Mucosa of descending colon (tissue), 3 donors: ENCODE results near the gene TGFBR3. TPM values are rescaled to one million over a fixed set of nuclear protein-coding genes. Genes with fewer than 3 reads are reported as not detected.
A peak's percentile ranks its signal among the peaks of the same experiment; 100 is the strongest.

Experiments
- ATAC-seq: fragments of 200-7000 bp; cut with Tn5 transposase; one replicate; pipeline ENCODE4 v1.9.1; 2020; ENCODE audit warnings: mild to moderate bottlenecking, moderate library complexity
- DNase-seq, 3 donors: peaks; one replicate each; pipeline ENCODE4 v3.0.0-alpha.2; 2020
- H3K36me3 ChIP-seq: fragments of 200-600 bp; one replicate; pipeline ENCODE4 v1.8.0; 2021; ENCODE audit warnings: low read depth, mild to moderate bottlenecking
- H3K4me1 ChIP-seq: fragments of 200-600 bp; one replicate; pipeline ENCODE4 v1.8.0; 2021; ENCODE audit warnings: low read depth, mild to moderate bottlenecking
- H3K4me3 ChIP-seq: fragments of 200-600 bp; one replicate; pipeline ENCODE4 v1.8.0; 2021; ENCODE audit warnings: mild to moderate bottlenecking
- H3K9me3 ChIP-seq: fragments of 200-600 bp; one replicate; pipeline ENCODE4 v1.8.0; 2021; ENCODE audit warnings: mild to moderate bottlenecking
- CTCF ChIP-seq: fragments of 200-600 bp; IDR thresholded peaks from one replicate; pipeline ENCODE4 v1.8.0; 2022; ENCODE audit warnings: antibody characterized with exemption, mild to moderate bottlenecking
- intact Hi-C, 2 donors: fragments of 100-400 bp; cut with DNase I in 1 of 2; cut with micrococcal nuclease in 1 of 2; formaldehyde crosslinking; loops; one replicate each; pipeline versions ENCODE4 v1.11.0 to v1.11.1; 2022; cut with DNase I, micrococcal nuclease
- total RNA-seq, 3 donors: library from RNA; stranded (reverse); fragmentation: NEBNext Ultra II Directional in 2 of 3; extraction: Animal tissue kit (Norgen Biotek cat#: 25700) in 2 of 3; gene quantifications; one replicate each; pipeline versions ENCODE4 v1.2.1 to v1.2.4, GENCODE V29; 2021 to 2023
- donor health status: DM: no; HTN: no; CAD: no; lungs with moderate emphysema.
- donor health status: DM: no; HTN: no; CAD: no.
- donor health status: DM: no; HTN: yes; CAD: no.

Gene TGFBR3
- total RNA-seq, 3 donors from 2014 or later, result 11.6 to 89.7 (median 21.1) TPM

GRCh38 chr1:91752324-91752723 lies 133.6 kb downstream of the TGFBR3 start:
- no peaks in the 10 kb centered on the region for H3K4me1 ChIP-seq
- intact Hi-C loops, result no loop called here
- no peak for ATAC-seq

GRCh38 chr1:91751275-91751674 lies 134.7 kb downstream of the TGFBR3 start:
- ATAC-seq (peak; percentile 55), DNase-seq (no peak)
- no peak overlapping the region for H3K4me3 ChIP-seq
- H3K4me1 ChIP-seq, result no peaks in the 10 kb centered on the region
- H3K9me3 ChIP-seq, result no peaks in the 10 kb centered on the region
- TF ChIP-seq CTCF, result no peak
- no peaks in the 10 kb centered on the region for H3K36me3 ChIP-seq
- intact Hi-C loops, result no loop called here

More at GRCh38 chr1:91752324-91752723, 133.6 kb downstream of the TGFBR3 start:
- DNase-seq, result no peak
- no peaks in the 10 kb centered on the region for H3K9me3 ChIP-seq
- H3K4me3 ChIP-seq, result no peak overlapping the region
- TF ChIP-seq CTCF, result no peak
- H3K36me3 ChIP-seq, result no peaks in the 10 kb centered on the region

GRCh38 chr1:91750398-91750996 lies 135.5 kb downstream of the TGFBR3 start:
- Histone ChIP-seq H3K4me1 (no peaks in the 10 kb centered on the region), H3K36me3 (no peaks in the 10 kb centered on the region), H3K4me3 (no peak overlapping the region), H3K9me3 (no peaks in the 10 kb centered on the region)
- intact Hi-C loops, result no loop called here
- no peak for DNase-seq
- no peak for TF ChIP-seq CTCF
- peak; percentile 17 for ATAC-seq

- Histone ChIP-seq H3K4me1 (no peaks in the 10 kb centered on the region), H3K36me3 (no peaks in the 10 kb centered on the region), H3K9me3 (no peaks in the 10 kb centered on the region), H3K4me3 (no peak overlapping the region)
- intact Hi-C loops, result no loop called here
- DNase-seq (no peak), ATAC-seq (no peak)
- no peak for TF ChIP-seq CTCF
Observed at GRCh38 chr1:91749788-91750231, 136.1 kb downstream of the TGFBR3 start.

GRCh38 chr1:91747666-91748065 lies 138.3 kb downstream of the TGFBR3 start:
- TF ChIP-seq CTCF, result no peak
- intact Hi-C loops, result no loop called here
- DNase-seq, result no peak
- H3K4me3 ChIP-seq, result no peak overlapping the region
- no peak for ATAC-seq
- no peaks in the 10 kb centered on the region for H3K4me1 ChIP-seq
- no peaks in the 10 kb centered on the region for H3K36me3 ChIP-seq
- no peaks in the 10 kb centered on the region for H3K9me3 ChIP-seq
